K562 (cell line): Measurements from ENCODE around the gene SLC5A11. TPM values are rescaled to one million over a fixed set of nuclear protein-coding genes. Genes with fewer than 3 reads are reported as not detected.

ENCODE experiments used
- ATAC-seq: fragments of 200-7000 bp; cut with Tn5 transposase; 3 replicates; pipeline ENCODE4 v1.9.1; 2020; ENCODE audit warnings: moderate library complexity
- BruUV-seq: library from RNA; stranded (reverse); fragments of 400-500 nt; replicated peaks from 2 replicates; lab custom pipeline; 2021; lab: Mats Ljungman, UMichigan
- CTCF ChIA-PET: fragments of 300-600 bp; formaldehyde crosslinking; extraction: SDS; loops from one replicate; lab custom pipeline; 2021; ENCODE audit warnings: low intra/inter-chr PET ratio; lab: Yijun Ruan, JAX
- POLR2A ChIA-PET: fragments of 300-600, 350-650 bp; sonication (Branson Sonifier 250); formaldehyde crosslinking; extraction: SDS; loops from one replicate; lab custom pipeline; 2021; ENCODE audit warnings: antibody characterized with exemption, inconsistent platforms; lab: Yijun Ruan, JAX
- DNase-seq, 4 experiments: peaks; one replicate each; pipeline versions ENCODE4 v3.0.0 to v3.0.0-alpha.2; 2011 to 2018; ENCODE audit warnings: low spot score in 3 of 4, mixed read lengths in 3 of 4; ENCODE audit errors: extremely low read depth in 1 of 4
- FAIRE-seq: peaks from 2 replicates; lab custom pipeline; 2011; peaks lifted over from hg19 to GRCh38; lab: Jason Lieb, UNC
- H2AFZ ChIP-seq: 2 replicates; pipeline ENCODE4 v1.6.0; 2011; ENCODE audit warnings: low read depth, low read length, control low read depth, inconsistent platforms
- H3K27ac ChIP-seq: fragments of 200-600 bp; 3 replicates; pipeline ENCODE4 v1.8.0; 2011; ENCODE audit warnings: low read depth, mild to moderate bottlenecking, control low read depth, inconsistent platforms, low read length, moderate library complexity, mixed read lengths; ENCODE audit errors: extremely low read depth
- H3K27me3 ChIP-seq, 2 experiments: fragments of 300-600 bp in 1 of 2; 2 replicates in 1 of 2; 3 replicates in 1 of 2; pipeline versions ENCODE4 v1.6.0 to v1.8.0; 2011; ENCODE audit warnings: inconsistent platforms in 2 of 2, low read length in 2 of 2, mild to moderate bottlenecking in 1 of 2, mixed read lengths in 1 of 2, moderate library complexity in 1 of 2; ENCODE audit not compliant: control insufficient read depth in 2 of 2, insufficient read depth in 2 of 2
- H3K36me3 ChIP-seq: fragments of 300-600 bp; 3 replicates; pipeline ENCODE4 v1.8.0; 2011; ENCODE audit warnings: mild to moderate bottlenecking, low read length, inconsistent platforms; ENCODE audit not compliant: control insufficient read depth, insufficient read depth
- H3K4me1 ChIP-seq, 2 experiments: fragments of 200-600 bp in 1 of 2; replicated peaks in 1 of 2; 2 replicates in 1 of 2; 3 replicates in 1 of 2; pipeline versions ENCODE4 v1.5.1 to v1.8.0; 2011; ENCODE audit warnings: inconsistent platforms in 2 of 2, low read length in 2 of 2, mild to moderate bottlenecking in 1 of 2, mixed read lengths in 1 of 2, moderate library complexity in 1 of 2; ENCODE audit not compliant: control insufficient read depth in 2 of 2, insufficient read depth in 2 of 2
- H3K4me2 ChIP-seq: 2 replicates; pipeline ENCODE4 v1.6.1; 2011; ENCODE audit warnings: low read length, control low read depth, inconsistent platforms, mixed read lengths; ENCODE audit not compliant: insufficient read depth
- H3K4me3 ChIP-seq: fragments of 200-600 bp; sonication (generic), shearing (Covaris generic); 2 replicates; pipeline ENCODE4 v1.5.1; 2016; ENCODE audit warnings: control low read depth, inconsistent platforms
- H3K79me2 ChIP-seq: fragments of 200-600 bp; 3 replicates; pipeline ENCODE4 v1.8.0; 2011; ENCODE audit warnings: low read length, inconsistent platforms; ENCODE audit not compliant: control insufficient read depth, insufficient read depth
- H3K9ac ChIP-seq, 2 experiments: 2 replicates each; pipeline versions ENCODE4 v1.6.0 to v1.6.1; 2011; ENCODE audit warnings: low read depth in 2 of 2, low read length in 2 of 2, control low read depth in 1 of 2, inconsistent platforms in 1 of 2, mild to moderate bottlenecking in 1 of 2, mixed read lengths in 1 of 2; ENCODE audit not compliant: insufficient read depth in 1 of 2
- H3K9me1 ChIP-seq: one replicate; pipeline ENCODE4 v1.6.0; 2011; ENCODE audit warnings: inconsistent platforms, mild to moderate bottlenecking, low read length, moderate library complexity; ENCODE audit not compliant: control insufficient read depth, insufficient read depth
- H3K9me3 ChIP-seq: replicated peaks from 2 replicates; pipeline ENCODE4 v1.5.1; 2011; ENCODE audit warnings: low read depth, low read length, inconsistent platforms; ENCODE audit not compliant: control insufficient read depth, insufficient read depth
- H4K20me1 ChIP-seq: replicated peaks from 2 replicates; pipeline ENCODE4 v1.6.1; 2011; ENCODE audit warnings: low read length, inconsistent platforms, mixed read lengths; ENCODE audit not compliant: control insufficient read depth, insufficient read depth
- DACH1 ChIP-seq: fragments of 450-650 bp; IDR thresholded peaks from 2 replicates; pipeline ENCODE4 v1.6.1; 2018; ENCODE audit not compliant: partially characterized antibody
- MXD1 ChIP-seq: fragments of 250-450 bp; sonication (Bioruptor Pico); IDR thresholded peaks from 2 replicates; pipeline ENCODE4 v1.8.0; 2021; ENCODE audit warnings: borderline replicate concordance, mild to moderate bottlenecking, moderate library complexity; ENCODE audit not compliant: poor library complexity, severe bottlenecking
- RBM17 ChIP-seq: fragments of 200-400 bp; formaldehyde crosslinking; IDR thresholded peaks from 2 replicates; pipeline ENCODE4 v1.6.1; 2017; ENCODE audit warnings: low read depth, mild to moderate bottlenecking, low read length, borderline replicate concordance
- in situ Hi-C: fragments of 300-500 bp; cut with MboI; formaldehyde crosslinking; loops from 4 replicates; pipeline ENCODE4 v1.15.0; 2018; ENCODE audit warnings: inconsistent platforms, mixed read lengths
- intact Hi-C: fragments of 100-400 bp; cut with micrococcal nuclease; formaldehyde crosslinking; loops from 2 replicates; pipeline ENCODE4 v1.14.2; 2022
- polyA plus RNA-seq, 8 experiments: library from polyadenylated mRNA; depleted of rRNA in 4 of 8; stranded (reverse) in 5 of 8; unstranded in 3 of 8; fragments of >200 nt; fragmentation: Nextera tagmentation in 2 of 8; fragmentation: Illumina TruSeq in 1 of 8; extraction: Ambion mirVana in 2 of 8; extraction: Trizol in 1 of 8; gene quantifications; 2 replicates each; pipeline versions ENCODE4 v1.2.1 to v1.2.3, GENCODE V29; 2011 to 2014; ENCODE audit warnings: inconsistent platforms in 1 of 8, missing spikeins in 1 of 8
- total RNA-seq, 7 experiments: library from RNA; depleted of rRNA in 6 of 7; stranded (reverse); fragments of >200 nt in 6 of 7; fragmentation: Illumina TruSeq in 2 of 7; extraction: Trizol in 2 of 7; gene quantifications; 2 replicates each; pipeline versions ENCODE4 v1.2.1 to v1.2.3, GENCODE V29; 2011 to 2021; ENCODE audit warnings: low replicate concordance in 1 of 7
- TF ChIP-seq, protein P1 (sequence below): fragments of 250-450 bp; sonication (Bioruptor Pico); IDR thresholded peaks from 2 replicates; pipeline ENCODE4 v1.4.0; 2020

The SLC5A11 gene
- total and polyA plus RNA-seq, 9 of the 15 experiments (the other 6 are each of a cell fraction or from before 2014, with no cell fraction given): 0.04 to 0.25 (median 0.11) TPM; not detected in 3

DNA sequence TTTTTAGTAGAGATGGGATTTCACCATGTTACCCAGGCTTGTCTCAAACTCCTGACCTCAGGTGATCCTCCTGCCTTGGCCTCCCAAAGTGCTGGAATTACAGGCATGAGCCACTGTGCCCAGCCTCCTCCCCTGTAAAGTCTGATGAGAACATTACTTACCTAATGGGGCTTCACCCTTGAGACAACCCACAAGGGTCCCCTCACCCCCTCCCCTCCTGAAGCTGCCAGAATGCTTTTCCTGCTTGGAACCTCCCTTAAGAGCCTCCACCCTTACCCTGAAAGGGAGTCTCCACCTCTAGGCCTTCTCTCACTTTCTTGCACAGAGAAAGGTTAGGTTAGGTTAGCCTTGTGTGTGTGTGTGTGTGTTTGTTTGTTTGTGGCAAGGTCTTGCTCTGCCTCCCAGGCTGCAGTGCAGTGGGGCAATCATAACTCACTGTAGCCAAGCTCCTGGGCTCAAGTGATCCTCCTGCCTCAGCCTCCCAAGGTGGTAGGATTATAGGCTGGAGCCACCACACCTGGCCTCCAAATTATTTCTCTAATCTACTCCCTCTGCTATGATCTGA lies 8.9 kb downstream of the SLC5A11 start:
- H3K9ac ChIP-seq: no peak overlapping the region
- H3K79me2 ChIP-seq: no peaks in the 10 kb centered on the region
- H3K4me1 ChIP-seq: peaks cover 4 to 5% of the 10 kb centered on the region in 2 experiments; a peak in 3 of 5 replicates
- no peak for ATAC-seq
- H3K27me3 ChIP-seq: no peaks in the 10 kb centered on the region
- no peak for FAIRE-seq
- intact Hi-C loops: no loop called here
- ChIA-PET POLR2A (no interaction called here), CTCF (no interaction called here)
- no peaks in the 10 kb centered on the region for H4K20me1 ChIP-seq
- no peaks in the 10 kb centered on the region for H3K9me3 ChIP-seq
- BruUV-seq: no TSS peak
- no peak overlapping the region for H2AFZ ChIP-seq
- TF ChIP-seq DACH1 (no peak), MXD1 (no peak), RBM17 (no peak)
- TF ChIP-seq, protein P1, sequence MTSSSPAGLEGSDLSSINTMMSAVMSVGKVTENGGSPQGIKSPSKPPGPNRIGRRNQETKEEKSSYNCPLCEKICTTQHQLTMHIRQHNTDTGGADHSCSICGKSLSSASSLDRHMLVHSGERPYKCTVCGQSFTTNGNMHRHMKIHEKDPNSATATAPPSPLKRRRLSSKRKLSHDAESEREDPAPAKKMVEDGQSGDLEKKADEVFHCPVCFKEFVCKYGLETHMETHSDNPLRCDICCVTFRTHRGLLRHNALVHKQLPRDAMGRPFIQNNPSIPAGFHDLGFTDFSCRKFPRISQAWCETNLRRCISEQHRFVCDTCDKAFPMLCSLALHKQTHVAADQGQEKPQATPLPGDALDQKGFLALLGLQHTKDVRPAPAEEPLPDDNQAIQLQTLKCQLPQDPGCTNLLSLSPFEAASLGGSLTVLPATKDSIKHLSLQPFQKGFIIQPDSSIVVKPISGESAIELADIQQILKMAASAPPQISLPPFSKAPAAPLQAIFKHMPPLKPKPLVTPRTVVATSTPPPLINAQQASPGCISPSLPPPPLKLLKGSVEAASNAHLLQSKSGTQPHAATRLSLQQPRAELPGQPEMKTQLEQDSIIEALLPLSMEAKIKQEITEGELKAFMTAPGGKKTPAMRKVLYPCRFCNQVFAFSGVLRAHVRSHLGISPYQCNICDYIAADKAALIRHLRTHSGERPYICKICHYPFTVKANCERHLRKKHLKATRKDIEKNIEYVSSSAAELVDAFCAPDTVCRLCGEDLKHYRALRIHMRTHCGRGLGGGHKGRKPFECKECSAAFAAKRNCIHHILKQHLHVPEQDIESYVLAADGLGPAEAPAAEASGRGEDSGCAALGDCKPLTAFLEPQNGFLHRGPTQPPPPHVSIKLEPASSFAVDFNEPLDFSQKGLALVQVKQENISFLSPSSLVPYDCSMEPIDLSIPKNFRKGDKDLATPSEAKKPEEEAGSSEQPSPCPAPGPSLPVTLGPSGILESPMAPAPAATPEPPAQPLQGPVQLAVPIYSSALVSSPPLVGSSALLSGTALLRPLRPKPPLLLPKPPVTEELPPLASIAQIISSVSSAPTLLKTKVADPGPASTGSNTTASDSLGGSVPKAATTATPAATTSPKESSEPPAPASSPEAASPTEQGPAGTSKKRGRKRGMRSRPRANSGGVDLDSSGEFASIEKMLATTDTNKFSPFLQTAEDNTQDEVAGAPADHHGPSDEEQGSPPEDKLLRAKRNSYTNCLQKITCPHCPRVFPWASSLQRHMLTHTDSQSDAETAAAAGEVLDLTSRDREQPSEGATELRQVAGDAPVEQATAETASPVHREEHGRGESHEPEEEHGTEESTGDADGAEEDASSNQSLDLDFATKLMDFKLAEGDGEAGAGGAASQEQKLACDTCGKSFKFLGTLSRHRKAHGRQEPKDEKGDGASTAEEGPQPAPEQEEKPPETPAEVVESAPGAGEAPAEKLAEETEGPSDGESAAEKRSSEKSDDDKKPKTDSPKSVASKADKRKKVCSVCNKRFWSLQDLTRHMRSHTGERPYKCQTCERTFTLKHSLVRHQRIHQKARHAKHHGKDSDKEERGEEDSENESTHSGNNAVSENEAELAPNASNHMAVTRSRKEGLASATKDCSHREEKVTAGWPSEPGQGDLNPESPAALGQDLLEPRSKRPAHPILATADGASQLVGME (CRISPR knock-in tag): no peak
- H3K9me1 ChIP-seq: no peaks in the 10 kb centered on the region
- in situ Hi-C loops: no loop called here
- H3K27ac ChIP-seq: no peak overlapping the region
- no peaks in the 10 kb centered on the region for H3K36me3 ChIP-seq
- no peak for DNase-seq
- no peak overlapping the region for H3K4me2 ChIP-seq
- no peak overlapping the region for H3K4me3 ChIP-seq
